Mesendoderm (in vitro differentiated cells): ENCODE measurements around the gene INHA.
A peak's percentile ranks its signal among the peaks of the same experiment; 100 is the strongest.

Experiments
- DNase-seq: peaks from one replicate; pipeline ENCODE4 v3.0.0; 2013
- H2AK5ac ChIP-seq: 2 replicates; pipeline ENCODE4 v1.6.1; 2013; ENCODE audit warnings: low read length, inconsistent platforms
- H2BK120ac ChIP-seq: 2 replicates; pipeline ENCODE4 v1.6.1; 2013; ENCODE audit warnings: low read depth, mild to moderate bottlenecking, low read length, moderate library complexity, mixed read lengths
- H2BK15ac ChIP-seq: replicated peaks from 2 replicates; pipeline ENCODE4 v1.6.1; 2013; ENCODE audit warnings: low read depth, mild to moderate bottlenecking, moderate library complexity
- H2BK5ac ChIP-seq: 2 replicates; pipeline ENCODE4 v1.6.1; 2013; ENCODE audit warnings: low read length, inconsistent platforms
- H3K18ac ChIP-seq: 2 replicates; pipeline ENCODE4 v1.6.1; 2013; ENCODE audit warnings: mild to moderate bottlenecking, low read length, mixed read lengths
- H3K23ac ChIP-seq: one replicate; pipeline ENCODE4 v1.6.1; 2013; ENCODE audit warnings: low read length
- H3K27ac ChIP-seq: 2 replicates; pipeline ENCODE4 v1.5.1; 2013; ENCODE audit warnings: low read depth, mild to moderate bottlenecking, inconsistent platforms, low read length, moderate library complexity
- H3K27me3 ChIP-seq: 2 replicates; pipeline ENCODE4 v1.6.1; 2013; ENCODE audit warnings: low read length, control low read depth, mild to moderate bottlenecking, inconsistent platforms; ENCODE audit not compliant: insufficient read depth, poor library complexity
- H3K36me3 ChIP-seq: 2 replicates; pipeline ENCODE4 v1.6.1; 2013; ENCODE audit warnings: low read length, inconsistent platforms; ENCODE audit not compliant: control insufficient read depth, insufficient read depth
- H3K4ac ChIP-seq: one replicate; pipeline ENCODE4 v1.6.1; 2013; ENCODE audit warnings: low read depth, mild to moderate bottlenecking, low read length, moderate library complexity
- H3K4me1 ChIP-seq: 2 replicates; pipeline ENCODE4 v1.6.1; 2013; ENCODE audit warnings: low read depth, low read length, inconsistent platforms; ENCODE audit not compliant: control insufficient read depth
- H3K4me2 ChIP-seq: 2 replicates; pipeline ENCODE4 v1.6.1; 2013; ENCODE audit warnings: low read length
- H3K4me3 ChIP-seq: 2 replicates; pipeline ENCODE4 v1.5.1; 2013; ENCODE audit warnings: mild to moderate bottlenecking, low read length
- H3K56ac ChIP-seq: one replicate; pipeline ENCODE4 v1.6.1; 2013; ENCODE audit warnings: low read length
- H3K79me1 ChIP-seq: 2 replicates; pipeline ENCODE4 v1.6.1; 2013; ENCODE audit warnings: low read length, inconsistent platforms
- H3K79me2 ChIP-seq: 2 replicates; pipeline ENCODE4 v1.6.1; 2013; ENCODE audit warnings: mild to moderate bottlenecking, low read length; ENCODE audit not compliant: control insufficient read depth, insufficient read depth
- H3K9ac ChIP-seq: 2 replicates; pipeline ENCODE4 v1.6.1; 2013; ENCODE audit warnings: low read length, inconsistent platforms
- H4K5ac ChIP-seq: one replicate; pipeline ENCODE4 v1.6.1; 2013; ENCODE audit warnings: low read length
- H4K8ac ChIP-seq: one replicate; pipeline ENCODE4 v1.6.1; 2013; ENCODE audit warnings: low read depth, mild to moderate bottlenecking, control low read depth, low read length, moderate library complexity
- WGBS: extraction: QIAGEN DNeasy Blood & Tissue Kit; methylation state at CpG from one replicate; pipeline ENCODE4 v1.1.7; 2013; ENCODE audit warnings: low lambda C conversion rate, missing lambda C conversion rate; ENCODE audit not compliant: insufficient coverage; ENCODE audit errors: extremely low coverage; 5-methylcytosine and 5-hydroxymethylcytosine counted together

Gene INHA

DNA sequence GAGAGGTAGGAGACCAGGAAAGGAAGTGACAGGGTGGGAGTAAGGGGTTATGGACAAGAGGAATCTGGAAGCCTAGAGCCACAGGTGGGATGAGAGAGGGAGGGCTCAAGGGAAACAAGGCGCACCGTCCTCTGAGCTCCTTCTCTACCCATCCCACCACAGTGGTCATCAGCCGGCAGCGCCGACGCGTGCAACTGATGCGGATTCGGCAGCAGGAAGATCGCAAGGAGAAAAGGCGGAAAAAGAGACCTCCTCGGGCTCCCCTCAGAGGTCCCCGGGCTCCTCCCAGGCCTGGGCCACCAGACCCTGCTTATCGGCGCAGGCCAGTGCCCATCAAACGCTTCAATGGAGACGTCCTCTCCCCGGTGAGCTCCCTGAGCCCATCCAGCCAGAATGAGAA lies 23.1 kb upstream of the INHA start:
- Histone ChIP-seq H3K23ac (no peak overlapping the region), H3K18ac (no peak overlapping the region), H4K8ac (no peak overlapping the region), H3K4me1 (peaks cover 3% of the 10 kb centered on the region), H2AK5ac (no peak overlapping the region), H3K9ac (no peak overlapping the region), H2BK120ac (no peak overlapping the region), H2BK5ac (no peak overlapping the region), H3K4me2 (no peak overlapping the region), H2BK15ac (no peak overlapping the region), H3K27ac (no peak overlapping the region), H3K56ac (no peak overlapping the region), H4K5ac (no peak overlapping the region), H3K4me3 (no peak overlapping the region), H3K4ac (no peak overlapping the region), H3K79me2 (no peaks in the 10 kb centered on the region), H3K27me3 (no peaks in the 10 kb centered on the region), H3K36me3 (no peaks in the 10 kb centered on the region), H3K79me1 (no peaks in the 10 kb centered on the region)
- no peak for DNase-seq
- no CpG with 5 or more reads among the region's 18 CpGs for WGBS

DNA sequence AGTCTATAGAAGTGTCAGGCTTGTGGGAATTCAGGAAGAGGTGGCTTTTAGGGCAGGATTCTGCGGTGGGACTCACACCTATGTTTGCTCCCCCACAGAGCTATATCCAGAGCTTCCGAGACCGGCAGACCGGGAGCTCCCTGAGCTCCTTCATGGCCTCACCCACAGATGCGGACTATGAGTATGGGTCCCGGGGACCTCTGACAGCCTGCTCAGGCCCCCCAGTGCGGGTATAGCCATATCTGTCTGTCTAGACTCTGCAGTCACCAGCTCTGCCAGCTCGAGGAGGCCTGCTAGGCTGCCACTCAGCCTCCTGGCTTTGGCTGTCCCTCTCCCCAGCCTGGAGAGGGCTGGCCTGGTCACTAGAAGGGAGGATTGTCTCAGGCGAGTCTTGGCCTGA lies 22.5 kb upstream of the INHA start:
- H4K5ac ChIP-seq, result no peak overlapping the region
- no peak overlapping the region for H3K4me3 ChIP-seq
- no peak overlapping the region for H3K56ac ChIP-seq
- H2BK5ac ChIP-seq, result no peak overlapping the region
- H2BK120ac ChIP-seq, result no peak overlapping the region
- H3K4me2 ChIP-seq, result no peak overlapping the region
- peaks cover 3% of the 10 kb centered on the region for H3K4me1 ChIP-seq
- no peak overlapping the region for H3K27ac ChIP-seq
- no peak overlapping the region for H3K23ac ChIP-seq
- H3K79me2 ChIP-seq, result no peaks in the 10 kb centered on the region
- no peaks in the 10 kb centered on the region for H3K79me1 ChIP-seq
- H3K27me3 ChIP-seq, result no peaks in the 10 kb centered on the region
- H4K8ac ChIP-seq, result no peak overlapping the region
- no peak overlapping the region for H2AK5ac ChIP-seq
- H3K18ac ChIP-seq, result no peak overlapping the region
- H2BK15ac ChIP-seq, result no peak overlapping the region
- no peak overlapping the region for H3K9ac ChIP-seq
- no peak for DNase-seq
- no CpG with 5 or more reads among the region's 9 CpGs for WGBS
- no peaks in the 10 kb centered on the region for H3K36me3 ChIP-seq
- H3K4ac ChIP-seq, result no peak overlapping the region

DNA sequence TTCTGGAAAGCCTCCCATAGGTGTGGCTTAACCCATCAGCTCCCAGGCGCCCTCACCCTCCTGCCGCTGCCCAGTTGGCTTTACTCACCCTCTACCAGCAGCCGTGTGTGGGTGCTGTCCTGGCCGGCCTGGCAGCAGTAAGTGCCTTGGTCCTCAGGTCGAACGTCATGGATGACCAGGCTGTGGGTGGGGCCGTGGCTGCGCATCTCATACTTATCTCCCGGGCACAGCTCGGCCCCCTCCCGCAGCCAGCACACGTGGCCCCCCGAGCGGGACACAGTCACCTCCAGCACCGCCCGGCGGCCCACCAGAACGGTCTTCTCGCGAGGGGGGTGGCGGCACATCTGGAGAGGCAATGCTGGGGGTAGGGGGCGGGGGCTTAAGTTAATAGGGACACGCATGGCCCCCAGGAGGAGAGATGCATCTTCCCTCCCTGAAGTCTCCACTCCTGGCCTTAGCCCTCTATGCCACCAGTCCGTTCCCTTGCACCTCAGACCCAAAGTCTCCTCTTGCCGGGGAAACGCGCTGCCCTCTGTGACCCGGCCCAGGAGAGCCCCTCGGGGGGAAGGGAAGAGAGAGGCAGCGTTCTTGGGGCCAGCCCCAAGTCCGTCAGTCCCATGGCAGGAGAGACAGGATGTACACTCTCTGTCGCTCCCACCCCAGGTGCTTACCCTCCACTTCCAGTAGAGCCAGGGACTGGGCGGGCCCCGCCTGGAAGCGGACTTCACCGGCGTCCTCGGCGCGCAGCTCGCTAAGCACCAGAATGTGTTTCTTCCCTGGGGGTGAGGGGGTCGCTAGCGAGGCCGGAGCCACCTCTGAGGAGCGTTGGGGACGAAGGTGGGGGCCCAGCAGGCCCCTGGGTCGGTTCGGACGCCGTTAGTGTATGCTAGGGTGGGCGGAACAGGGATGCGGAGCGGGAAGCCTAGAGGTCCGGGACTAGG lies 20.4 kb upstream of the INHA start:
- Histone ChIP-seq H3K36me3 (no peaks in the 10 kb centered on the region), H3K56ac (peak overlapping the region; percentile 84), H2BK120ac (no peak overlapping the region), H3K18ac (peak overlapping the region; percentile 41), H3K27me3 (no peaks in the 10 kb centered on the region), H3K23ac (no peak overlapping the region), H3K79me1 (no peaks in the 10 kb centered on the region), H2AK5ac (no peak overlapping the region), H3K4ac (no peak overlapping the region), H2BK5ac (no peak overlapping the region), H3K9ac (peak overlapping the region; percentile 64), H3K79me2 (no peaks in the 10 kb centered on the region), H2BK15ac (no peak overlapping the region), H4K8ac (no peak overlapping the region), H3K4me2 (peak overlapping the region; percentile 82), H3K4me1 (peaks cover 3% of the 10 kb centered on the region), H3K4me3 (peak overlapping the region; percentile 46), H3K27ac (no peak overlapping the region), H4K5ac (no peak overlapping the region)
- WGBS, result no CpG with 5 or more reads among the region's 54 CpGs
- DNase-seq, result peak; percentile 59

DNA sequence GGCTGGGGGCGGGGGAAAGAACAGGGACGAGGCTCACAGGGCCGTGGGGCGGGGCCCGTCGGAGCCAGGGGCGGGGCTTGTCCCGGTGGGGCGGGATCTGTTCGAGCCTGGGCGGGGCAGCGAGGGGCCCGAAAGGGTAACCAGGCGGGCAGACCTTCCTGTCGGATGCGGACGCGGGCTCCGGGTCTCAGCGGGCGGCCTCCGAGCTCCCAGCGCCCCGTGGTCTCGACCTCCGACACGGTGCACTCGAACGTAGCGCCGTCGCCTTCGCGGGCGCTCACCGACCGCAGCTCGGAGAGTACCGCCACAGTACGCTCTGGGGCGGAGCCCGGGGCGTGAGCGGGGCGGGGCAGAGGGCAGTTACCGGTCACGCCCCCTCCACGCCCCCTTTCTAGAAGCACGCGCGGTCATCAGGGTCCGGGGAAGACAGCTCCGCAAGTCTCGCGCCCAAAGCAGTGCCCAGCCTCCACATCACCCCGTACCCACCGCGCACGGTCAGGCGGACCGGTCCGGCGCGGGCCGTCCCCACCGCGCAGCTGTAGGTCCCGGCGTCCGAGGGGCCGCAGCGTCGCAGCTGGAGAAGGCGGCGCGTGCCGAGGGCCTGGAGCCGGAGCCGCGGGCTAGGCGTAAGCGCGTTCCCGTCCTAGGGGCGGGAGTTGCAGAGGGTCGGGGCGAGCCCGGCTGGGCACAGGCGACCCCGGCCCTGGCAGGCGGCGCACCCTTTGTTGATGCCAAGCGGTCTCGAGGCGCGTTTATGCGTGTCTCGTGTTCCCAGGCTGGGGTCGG lies 19.5 kb upstream of the INHA start:
- Histone ChIP-seq H3K4me3 (peak overlapping the region; percentile 62), H3K9ac (peak overlapping the region; percentile 77), H3K4me1 (peaks cover 3% of the 10 kb centered on the region), H2BK5ac (no peak overlapping the region), H3K56ac (peak overlapping the region; percentile 95), H3K36me3 (no peaks in the 10 kb centered on the region), H3K4ac (no peak overlapping the region), H3K4me2 (peak overlapping the region; percentile 94), H3K79me2 (no peaks in the 10 kb centered on the region), H3K27me3 (no peaks in the 10 kb centered on the region), H3K23ac (no peak overlapping the region), H2AK5ac (no peak overlapping the region), H2BK120ac (no peak overlapping the region), H2BK15ac (no peak overlapping the region), H3K27ac (no peak overlapping the region), H3K79me1 (no peaks in the 10 kb centered on the region), H4K5ac (no peak overlapping the region), H4K8ac (no peak overlapping the region), H3K18ac (no peak overlapping the region)
- DNase-seq, result peak; percentile 92
- WGBS, result no CpG with 5 or more reads among the region's 99 CpGs

DNA sequence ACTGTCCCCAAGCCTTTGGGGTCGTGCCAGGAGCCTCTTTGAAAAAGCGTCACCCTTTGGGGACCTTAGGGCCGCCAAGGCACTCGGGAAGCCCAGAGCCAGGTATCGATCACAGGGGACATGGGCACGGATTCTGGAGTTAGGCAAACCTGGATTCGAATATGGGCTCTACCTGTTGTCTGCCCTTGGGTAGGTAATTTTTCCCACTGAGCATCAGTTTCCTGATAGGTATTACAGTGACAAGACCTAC lies 19.0 kb upstream of the INHA start:
- Histone ChIP-seq H3K18ac (no peak overlapping the region), H2BK15ac (no peak overlapping the region), H3K4ac (no peak overlapping the region), H3K27me3 (no peaks in the 10 kb centered on the region), H2AK5ac (no peak overlapping the region), H3K9ac (peak overlapping the region; percentile 74), H2BK120ac (no peak overlapping the region), H3K4me3 (no peak overlapping the region), H3K4me1 (peaks cover 3% of the 10 kb centered on the region), H3K23ac (no peak overlapping the region), H3K56ac (peak overlapping the region; percentile 87), H3K36me3 (no peaks in the 10 kb centered on the region), H3K79me1 (no peaks in the 10 kb centered on the region), H3K79me2 (no peaks in the 10 kb centered on the region), H2BK5ac (no peak overlapping the region), H3K4me2 (peak overlapping the region; percentile 94), H3K27ac (no peak overlapping the region), H4K8ac (no peak overlapping the region), H4K5ac (no peak overlapping the region)
- WGBS, result no CpG with 5 or more reads among the region's 7 CpGs
- no peak for DNase-seq
